ENCODE measurements around the gene AIFM2. TPM values are rescaled to one million over a fixed set of nuclear protein-coding genes. Genes with fewer than 3 reads are reported as not detected.
A peak's percentile ranks its signal among the peaks of the same experiment; 100 is the strongest.
"Not testable (repeated sequence)": the region's sequence is repeated elsewhere in the genome, so short reads cannot be mapped to it uniquely, and the experiment has no call there.

The AIFM2 gene
- total RNA-seq: 1 to 10 TPM; 3.3 to 10.0 (median 6.7) TPM

DNA sequence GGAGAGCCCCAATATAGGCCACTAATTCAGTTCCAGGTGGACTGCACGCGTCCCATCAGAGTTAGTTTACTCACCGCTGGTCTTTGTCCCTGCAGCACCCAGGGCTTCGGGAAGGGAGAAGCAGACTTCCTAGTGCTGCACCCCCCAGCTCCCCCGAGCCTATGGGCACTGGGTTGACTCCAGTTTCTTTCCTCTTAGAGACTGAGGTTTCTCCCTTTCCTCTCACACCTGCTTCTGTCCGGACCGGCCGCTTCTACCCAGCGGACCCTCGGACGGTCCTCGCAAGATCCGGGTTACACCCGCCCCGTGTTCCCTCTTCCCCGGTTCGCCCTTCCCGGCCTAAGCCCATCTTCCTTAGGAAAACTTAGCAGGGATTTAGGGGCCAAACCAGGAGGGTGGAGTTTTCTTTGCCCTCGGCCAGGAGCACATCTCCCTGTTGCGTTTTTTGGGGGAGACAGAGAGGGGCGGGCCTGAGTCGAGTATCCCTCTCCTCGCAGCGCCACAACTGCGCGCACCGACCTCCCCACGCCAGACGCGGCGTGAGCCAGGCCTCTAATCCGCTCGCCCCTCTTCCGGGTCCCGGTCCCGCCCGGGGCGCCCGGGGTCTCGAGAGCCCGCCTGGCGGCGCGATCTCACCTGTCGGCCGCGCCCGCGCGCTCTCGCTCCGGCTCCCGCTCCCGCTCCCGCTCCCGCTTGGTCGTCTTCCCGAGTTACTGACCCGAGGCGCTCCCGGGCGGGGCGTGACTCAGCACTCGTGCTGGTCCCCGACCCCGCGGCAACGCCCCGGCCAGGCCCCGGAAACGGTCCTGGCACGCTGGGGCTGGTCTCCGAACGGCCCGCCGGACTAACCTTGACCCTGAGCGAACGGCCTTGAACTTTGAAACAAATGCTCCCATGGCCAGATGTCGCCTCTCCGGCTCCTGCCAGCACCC lies at the start of gene AIFM2:
Gene AIFM2, minus strand, starts transcription at position 728 of the 932 bp plus-strand sequence. CDS start 8,741 bp downstream, outside the sequence.
- peak within 1 kb of the TSS; percentile 68 for H3K4me3 ChIP-seq
- no peaks in the 10 kb centered on the region for H3K36me3 ChIP-seq
- no peaks in the 10 kb centered on the region for H3K9me3 ChIP-seq
- peak; percentile 88 to 90 for DNase-seq (ENCODE audit: low spot score in 2 of 2)
- H3K27me3 ChIP-seq: no peaks in the 10 kb centered on the region
- peak within 1 kb of the TSS; percentile 68 for H3K27ac ChIP-seq
- 13% methylated on average over 33 of the region's 80 CpGs for WGBS
- TF ChIP-seq POLR2AphosphoS5 (IDR thresholded peaks at IDR 0.05) (peak in 2 of 3 donors; percentile 59 to 63), POLR2A (IDR thresholded peaks at IDR 0.05) (peak in 1 of 2 donors; percentile 43), EP300 (IDR thresholded peaks at IDR 0.05) (no peak)
- TF ChIP-seq, protein P1, sequence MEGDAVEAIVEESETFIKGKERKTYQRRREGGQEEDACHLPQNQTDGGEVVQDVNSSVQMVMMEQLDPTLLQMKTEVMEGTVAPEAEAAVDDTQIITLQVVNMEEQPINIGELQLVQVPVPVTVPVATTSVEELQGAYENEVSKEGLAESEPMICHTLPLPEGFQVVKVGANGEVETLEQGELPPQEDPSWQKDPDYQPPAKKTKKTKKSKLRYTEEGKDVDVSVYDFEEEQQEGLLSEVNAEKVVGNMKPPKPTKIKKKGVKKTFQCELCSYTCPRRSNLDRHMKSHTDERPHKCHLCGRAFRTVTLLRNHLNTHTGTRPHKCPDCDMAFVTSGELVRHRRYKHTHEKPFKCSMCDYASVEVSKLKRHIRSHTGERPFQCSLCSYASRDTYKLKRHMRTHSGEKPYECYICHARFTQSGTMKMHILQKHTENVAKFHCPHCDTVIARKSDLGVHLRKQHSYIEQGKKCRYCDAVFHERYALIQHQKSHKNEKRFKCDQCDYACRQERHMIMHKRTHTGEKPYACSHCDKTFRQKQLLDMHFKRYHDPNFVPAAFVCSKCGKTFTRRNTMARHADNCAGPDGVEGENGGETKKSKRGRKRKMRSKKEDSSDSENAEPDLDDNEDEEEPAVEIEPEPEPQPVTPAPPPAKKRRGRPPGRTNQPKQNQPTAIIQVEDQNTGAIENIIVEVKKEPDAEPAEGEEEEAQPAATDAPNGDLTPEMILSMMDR (IDR thresholded peaks at IDR 0.05): no peak
- peaks cover 26% of the 10 kb centered on the region for H3K4me1 ChIP-seq

DNA sequence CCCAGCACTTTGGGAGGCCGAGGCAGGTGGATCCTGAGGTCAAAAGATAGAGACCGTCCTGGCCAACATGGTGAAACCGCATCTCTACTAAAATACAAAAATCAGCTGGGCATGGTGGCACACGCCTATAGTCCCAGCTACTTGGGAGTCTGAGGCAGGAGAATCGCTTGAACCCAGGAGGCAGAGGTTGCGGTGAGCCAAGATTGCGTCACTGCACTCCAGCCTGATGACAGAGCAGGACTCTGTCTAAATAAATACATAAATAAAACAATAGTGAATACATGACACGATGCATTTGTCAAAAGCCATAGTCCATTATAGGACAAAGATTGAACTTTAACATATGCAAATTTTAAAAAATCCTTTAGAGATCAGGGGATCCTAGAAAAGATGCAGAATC lies 46.6 kb upstream of the AIFM2 start:
- not testable (repeated sequence) for H3K27ac ChIP-seq; DNase-seq (ENCODE audit: low spot score in 2 of 2); H3K9me3 ChIP-seq; H3K4me1 ChIP-seq; H3K36me3 ChIP-seq; H3K4me3 ChIP-seq; H3K27me3 ChIP-seq
- WGBS: 88% methylated on average over 8 of the region's 8 CpGs

DNA sequence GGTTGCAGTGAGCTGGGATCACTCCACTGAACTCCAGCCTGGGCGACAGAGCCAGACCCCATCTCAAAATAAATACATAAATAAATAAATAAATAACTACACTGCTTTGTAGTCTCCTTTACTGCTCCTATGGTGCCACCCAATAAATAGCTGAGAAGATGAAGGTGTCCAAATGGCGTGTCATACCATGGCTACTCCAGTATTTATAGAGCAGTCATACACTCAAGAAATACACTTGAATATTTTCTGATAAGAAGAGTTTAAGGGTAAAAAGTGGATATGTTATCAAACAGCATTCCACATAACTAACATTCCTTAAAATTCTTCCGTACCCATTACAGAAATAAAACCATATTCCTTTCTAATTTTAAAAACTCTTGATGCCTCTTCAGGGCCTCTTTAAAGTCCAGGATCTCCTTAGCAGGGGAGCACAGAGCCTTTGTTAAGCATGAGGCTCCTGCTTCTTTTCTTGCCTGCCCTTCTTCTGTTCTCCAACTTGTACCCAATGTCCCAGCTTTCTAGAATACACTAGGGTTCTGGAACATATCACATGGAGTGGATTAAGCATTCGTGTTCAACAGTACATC lies 45.6 kb upstream of the AIFM2 start:
- DNase-seq (ENCODE audit: low spot score in 2 of 2): no peak
- Histone ChIP-seq H3K4me1 (peaks cover 10% of the 10 kb centered on the region), H3K9me3 (no peaks in the 10 kb centered on the region), H3K27me3 (no peaks in the 10 kb centered on the region), H3K27ac (no peak overlapping the region), H3K4me3 (no peak overlapping the region), H3K36me3 (no peaks in the 10 kb centered on the region)
- 85% methylated on average over 4 of the region's 4 CpGs for WGBS
- no peak for TF ChIP-seq POLR2A (IDR thresholded peaks at IDR 0.05)
- no peak for TF ChIP-seq POLR2AphosphoS5 (IDR thresholded peaks at IDR 0.05)
- TF ChIP-seq, protein P1 (IDR thresholded peaks at IDR 0.05): no peak
- no peak for TF ChIP-seq EP300 (IDR thresholded peaks at IDR 0.05)

DNA sequence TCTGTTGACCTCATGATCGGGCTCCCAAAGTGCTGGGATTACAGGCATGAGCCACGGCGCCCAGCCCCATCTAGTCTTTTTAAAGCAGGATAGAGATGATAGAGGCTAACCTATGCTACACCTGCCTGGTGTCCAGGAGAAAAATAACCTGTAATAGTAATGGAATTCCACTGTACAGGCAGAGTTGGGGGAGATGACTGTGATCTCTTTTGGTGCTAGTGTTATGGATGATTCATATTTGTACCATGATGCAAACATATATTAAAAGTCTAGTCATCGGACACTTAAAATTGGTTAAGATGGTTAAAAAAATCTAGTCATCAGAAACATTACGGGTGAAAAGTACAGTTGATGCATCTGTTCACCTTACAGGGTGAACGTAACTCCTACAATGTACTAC lies 43.8 kb upstream of the AIFM2 start:
- H3K4me1 ChIP-seq: peaks cover 10% of the 10 kb centered on the region
- no peak overlapping the region for H3K4me3 ChIP-seq
- H3K27ac ChIP-seq: no peak overlapping the region
- WGBS: 90% methylated on average over 6 of the region's 6 CpGs
- TF ChIP-seq EP300 (IDR thresholded peaks at IDR 0.05) (no peak), POLR2A (IDR thresholded peaks at IDR 0.05) (no peak), POLR2AphosphoS5 (IDR thresholded peaks at IDR 0.05) (no peak)
- TF ChIP-seq, protein P1 (IDR thresholded peaks at IDR 0.05): no peak
- no peaks in the 10 kb centered on the region for H3K36me3 ChIP-seq
- H3K9me3 ChIP-seq: no peaks in the 10 kb centered on the region
- H3K27me3 ChIP-seq: no peaks in the 10 kb centered on the region
- DNase-seq (ENCODE audit: low spot score in 2 of 2): no peak

DNA sequence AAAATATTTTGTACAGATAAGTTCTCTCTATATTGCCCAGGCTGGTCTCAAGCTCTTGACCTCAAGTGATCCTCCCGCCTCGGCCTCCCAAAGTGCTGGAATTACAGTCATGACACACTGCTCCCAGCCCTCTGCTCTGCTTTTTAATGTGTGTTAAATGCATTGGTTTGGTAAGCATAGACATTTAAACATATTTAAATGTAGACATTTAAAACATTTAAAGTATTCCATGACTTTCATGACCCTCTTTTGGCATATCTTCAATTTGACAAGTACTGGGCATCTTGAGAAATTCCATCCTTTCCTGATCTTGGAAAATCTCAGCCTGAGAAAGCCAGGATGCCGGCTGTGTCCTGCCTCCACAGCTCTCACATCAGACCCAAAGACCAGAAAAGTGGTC lies 42.9 kb upstream of the AIFM2 start:
- TF ChIP-seq, protein P1 (IDR thresholded peaks at IDR 0.05): no peak
- TF ChIP-seq POLR2AphosphoS5 (IDR thresholded peaks at IDR 0.05) (no peak), POLR2A (IDR thresholded peaks at IDR 0.05) (no peak), EP300 (IDR thresholded peaks at IDR 0.05) (no peak)
- Histone ChIP-seq H3K4me3 (no peak overlapping the region), H3K27ac (no peak overlapping the region), H3K4me1 (peaks cover 13% of the 10 kb centered on the region), H3K9me3 (no peaks in the 10 kb centered on the region), H3K36me3 (no peaks in the 10 kb centered on the region), H3K27me3 (no peaks in the 10 kb centered on the region)
- DNase-seq (ENCODE audit: low spot score in 2 of 2): no peak
- 93% methylated on average over 3 of the region's 3 CpGs for WGBS
